SK-N-SH (cell line): Measurements from ENCODE around the gene ITFG2.

Source experiments
- CHD2 ChIP-seq: fragments of 150-350 bp; IDR thresholded peaks from 2 replicates; pipeline ENCODE4 v1.6.1; 2018; ENCODE audit warnings: low read length; ENCODE audit not compliant: partially characterized antibody
- CTCF ChIP-seq: fragments of 200-600 bp; sonication (generic); IDR thresholded peaks from 2 replicates; pipeline ENCODE4 v1.6.1; 2017; ENCODE audit warnings: antibody characterized with exemption, mild to moderate bottlenecking, moderate library complexity
- EP300 ChIP-seq, 2 experiments: IDR thresholded peaks; 2 replicates each; pipeline versions ENCODE4 v1.4.0 to v1.6.1; 2012; ENCODE audit warnings: borderline replicate concordance in 1 of 2, low read depth in 1 of 2, low read length in 1 of 2
- MXI1 ChIP-seq: IDR thresholded peaks from 2 replicates; pipeline ENCODE4 v1.6.1; 2012; ENCODE audit warnings: mild to moderate bottlenecking, low read depth, low read length, improper control_type of control experiment
- POLR2AphosphoS5 ChIP-seq: IDR thresholded peaks from 2 replicates; pipeline ENCODE4 v1.6.1; 2012; ENCODE audit warnings: low read depth, low read length
- RAD21 ChIP-seq: IDR thresholded peaks from 2 replicates; pipeline ENCODE4 v1.6.1; 2012; ENCODE audit warnings: mild to moderate bottlenecking, low read length
- TAF1 ChIP-seq: IDR thresholded peaks from 2 replicates; pipeline ENCODE4 v1.6.1; 2012; ENCODE audit warnings: low read depth, mild to moderate bottlenecking, low read length, moderate library complexity, borderline replicate concordance
- YY1 ChIP-seq: IDR thresholded peaks from 2 replicates; pipeline ENCODE4 v1.4.0; 2012; ENCODE audit warnings: low read depth, mild to moderate bottlenecking
- TF ChIP-seq, protein P1 (sequence below): IDR thresholded peaks from 2 replicates; pipeline ENCODE4 v1.4.0; 2012; ENCODE audit warnings: low read depth, borderline replicate concordance
- TF ChIP-seq, protein P2 (sequence below): fragments of 150-350 bp; IDR thresholded peaks from 2 replicates; pipeline ENCODE4 v1.6.1; 2016; ENCODE audit warnings: mild to moderate bottlenecking, low read depth, low read length

- TF ChIP-seq CTCF, result no peak
- no peak for TF ChIP-seq MXI1
- TF ChIP-seq RAD21, result no peak
- TF ChIP-seq, protein P1, sequence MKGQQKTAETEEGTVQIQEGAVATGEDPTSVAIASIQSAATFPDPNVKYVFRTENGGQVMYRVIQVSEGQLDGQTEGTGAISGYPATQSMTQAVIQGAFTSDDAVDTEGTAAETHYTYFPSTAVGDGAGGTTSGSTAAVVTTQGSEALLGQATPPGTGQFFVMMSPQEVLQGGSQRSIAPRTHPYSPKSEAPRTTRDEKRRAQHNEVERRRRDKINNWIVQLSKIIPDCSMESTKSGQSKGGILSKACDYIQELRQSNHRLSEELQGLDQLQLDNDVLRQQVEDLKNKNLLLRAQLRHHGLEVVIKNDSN, result no peak
- TF ChIP-seq EP300 (IDR thresholded peaks at IDR 0.05; ENCODE audit: borderline replicate concordance in 1 of 2, low read depth in 1 of 2, low read length in 1 of 2), result no peak
- no peak for TF ChIP-seq CHD2
- no peak for TF ChIP-seq POLR2AphosphoS5
- no peak for TF ChIP-seq YY1
- TF ChIP-seq, protein P2, sequence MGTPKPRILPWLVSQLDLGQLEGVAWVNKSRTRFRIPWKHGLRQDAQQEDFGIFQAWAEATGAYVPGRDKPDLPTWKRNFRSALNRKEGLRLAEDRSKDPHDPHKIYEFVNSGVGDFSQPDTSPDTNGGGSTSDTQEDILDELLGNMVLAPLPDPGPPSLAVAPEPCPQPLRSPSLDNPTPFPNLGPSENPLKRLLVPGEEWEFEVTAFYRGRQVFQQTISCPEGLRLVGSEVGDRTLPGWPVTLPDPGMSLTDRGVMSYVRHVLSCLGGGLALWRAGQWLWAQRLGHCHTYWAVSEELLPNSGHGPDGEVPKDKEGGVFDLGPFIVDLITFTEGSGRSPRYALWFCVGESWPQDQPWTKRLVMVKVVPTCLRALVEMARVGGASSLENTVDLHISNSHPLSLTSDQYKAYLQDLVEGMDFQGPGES, result no peak
- no peak for TF ChIP-seq TAF1
Observed at GRCh38 chr12:2824541-2824940, 12.1 kb downstream of the ITFG2 start.
